Measurements from ENCODE around the gene MAP3K14.
A peak's percentile ranks its signal among the peaks of the same experiment; 100 is the strongest.

Gene MAP3K14

GRCh38 chr17:45232514-45233422 is 84.1 kb downstream of the MAP3K14 start:
- no peak for DNase-seq

- DNase-seq = no peak
Measured at GRCh38 chr17:45231481-45232116, 85.2 kb downstream of the MAP3K14 start.

GRCh38 chr17:45230787-45231480 is 85.9 kb downstream of the MAP3K14 start:
- peak; percentile 37 for DNase-seq

GRCh38 chr17:45230410-45230786 is 86.4 kb downstream of the MAP3K14 start:
- no peak for DNase-seq

DNA sequence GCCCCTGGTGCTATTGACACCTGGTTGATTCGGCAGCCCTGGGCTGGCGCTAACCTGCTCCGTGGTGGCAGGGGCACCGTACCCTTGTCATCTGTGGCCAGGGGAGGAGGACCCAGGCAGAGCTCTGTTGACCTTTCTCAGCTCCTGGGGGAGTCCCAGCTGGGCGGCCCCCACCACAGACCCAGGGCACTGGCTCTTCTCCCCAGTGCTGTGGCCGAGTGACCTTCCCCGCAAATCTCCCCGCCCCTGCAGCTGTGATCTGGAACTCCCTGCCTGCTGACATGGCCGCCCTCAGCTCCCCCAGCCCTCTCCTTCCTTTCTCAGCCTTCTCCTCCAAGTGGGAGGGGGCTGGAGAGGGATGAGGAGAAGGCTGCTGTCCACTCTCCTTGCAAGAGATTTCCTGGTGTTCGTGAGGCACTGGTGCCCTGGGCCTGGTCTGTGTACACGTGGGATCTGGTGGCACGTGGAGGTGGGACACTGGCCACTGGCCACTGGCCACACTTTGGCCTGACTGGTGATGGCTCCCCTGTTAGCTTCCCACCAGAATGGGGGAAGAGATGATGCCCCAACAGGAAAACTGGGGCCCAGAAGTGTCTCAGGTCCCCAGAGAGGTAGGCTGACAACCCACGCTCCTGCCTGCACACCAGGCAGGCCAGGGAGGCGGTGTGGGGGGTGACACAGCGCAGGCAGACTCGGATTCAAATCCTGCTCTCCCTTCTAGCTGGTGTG is 87.0 kb downstream of the MAP3K14 start:
- DNase-seq = peak; percentile 40

GRCh38 chr17:45228763-45229539 is 87.9 kb downstream of the MAP3K14 start:
- peak; percentile 61 for DNase-seq

- DNase-seq = peak; percentile 32
Measured at GRCh38 chr17:45227926-45228762, 88.7 kb downstream of the MAP3K14 start.

GRCh38 chr17:45227101-45227925 is 89.5 kb downstream of the MAP3K14 start:
- DNase-seq = no peak

DNA sequence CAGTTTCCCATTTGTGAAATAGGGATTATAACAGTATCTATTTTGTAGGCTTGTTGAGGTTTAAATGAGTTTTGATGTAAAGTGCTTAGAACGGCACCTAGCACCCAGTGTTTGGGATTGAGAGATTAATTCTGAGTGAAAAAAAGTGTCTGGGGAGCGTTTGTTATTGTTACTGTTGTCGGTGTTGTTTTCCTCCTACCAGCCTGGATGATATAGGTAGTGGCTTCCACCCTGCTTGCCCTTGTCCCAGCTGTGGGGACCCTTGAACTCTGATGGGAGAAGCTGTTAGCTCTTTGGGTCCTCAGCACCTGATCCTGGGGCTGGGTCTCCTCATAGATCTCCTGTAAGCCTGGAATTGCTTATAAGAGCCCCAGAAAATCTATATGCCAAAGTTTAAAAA is 90.2 kb downstream of the MAP3K14 start:
- DNase-seq = no peak

- DNase-seq = peak; percentile 51
Measured at GRCh38 chr17:45225964-45226530, 90.8 kb downstream of the MAP3K14 start.

GRCh38 chr17:45225051-45225700 is 91.6 kb downstream of the MAP3K14 start:
- DNase-seq = no peak

- no peak for DNase-seq
Measured at GRCh38 chr17:45224671-45225050, 92.2 kb downstream of the MAP3K14 start.

- DNase-seq = no peak
Measured at GRCh38 chr17:45223539-45224528, 93.0 kb downstream of the MAP3K14 start.

GRCh38 chr17:45222996-45223538 is 93.8 kb downstream of the MAP3K14 start:
- no peak for DNase-seq

GRCh38 chr17:45222289-45222995 is 94.4 kb downstream of the MAP3K14 start:
- DNase-seq = no peak

GRCh38 chr17:45222014-45222288 is 94.9 kb downstream of the MAP3K14 start:
- DNase-seq = no peak
